Epithelial cell of proximal tubule (primary cell): ENCODE measurements around the gene MRPL54. TPM values are rescaled to one million over a fixed set of nuclear protein-coding genes. Genes with fewer than 3 reads are reported as not detected.

Experiments
- DNase-seq: peaks from one replicate; pipeline ENCODE4 v3.0.0-alpha.2; 2011; ENCODE audit warnings: low read depth
- H3K4me3 ChIP-seq: 2 replicates; pipeline ENCODE4 v1.5.1; 2011; ENCODE audit warnings: low read depth, mild to moderate bottlenecking, low read length
- CTCF ChIP-seq: conservative IDR thresholded peaks from 2 replicates; pipeline ENCODE4 v1.5.1; 2012; ENCODE audit warnings: low read depth, mild to moderate bottlenecking, low read length
- total RNA-seq: library from RNA; depleted of rRNA; stranded (reverse); fragments of >200 nt; gene quantifications from 2 replicates; pipeline ENCODE4 v1.2.3, GENCODE V29; 2015

Gene MRPL54
- total RNA-seq, 1 donor from 2014 or later: 102 TPM

- no peak for DNase-seq
- no peak overlapping the region for H3K4me3 ChIP-seq
- TF ChIP-seq CTCF: no peak
These were observed 39.9 kb upstream of the MRPL54 start for GRCh38 chr19:3722443-3723109.

- no peak for TF ChIP-seq CTCF
- no peak for DNase-seq
- H3K4me3 ChIP-seq: no peak overlapping the region
These were observed 39.4 kb upstream of the MRPL54 start for GRCh38 chr19:3723110-3723488.

- no peak for TF ChIP-seq CTCF
- H3K4me3 ChIP-seq: no peak overlapping the region
- DNase-seq: no peak
These were observed 38.6 kb upstream of the MRPL54 start for GRCh38 chr19:3723883-3724282.

- H3K4me3 ChIP-seq: no peak overlapping the region
- TF ChIP-seq CTCF: no peak
- DNase-seq: no peak
These were observed 37.4 kb upstream of the MRPL54 start for GRCh38 chr19:3725121-3725520.

- no peak for TF ChIP-seq CTCF
- H3K4me3 ChIP-seq: no peak overlapping the region
- no peak for DNase-seq
These were observed 36.7 kb upstream of the MRPL54 start for GRCh38 chr19:3725640-3726310.

- H3K4me3 ChIP-seq: no peak overlapping the region
- no peak for TF ChIP-seq CTCF
- DNase-seq: no peak
These were observed 32.0 kb upstream of the MRPL54 start for GRCh38 chr19:3730457-3730958.
